ENCODE measurements around the gene ADGRE3. TPM values are rescaled to one million over a fixed set of nuclear protein-coding genes. Genes with fewer than 3 reads are reported as not detected.

The ADGRE3 gene
- total RNA-seq, 1 donor from 2014 or later: not detected

- TF ChIP-seq CTCF (conservative IDR thresholded peaks at IDR 0.05; ENCODE audit: low read depth, low read length): no peak
- DNase-seq (ENCODE audit: low read depth): no peak
Measured at GRCh38 chr19:14570864-14571527, 103.6 kb downstream of the ADGRE3 start.

More at GRCh38 chr19:14570864-14571527, 103.6 kb downstream of the ADGRE3 start:
- peak overlapping the region; percentile 100 for H3K4me3 ChIP-seq (ENCODE audit: low read depth, low read length)

Other genes with a start within 250 kb of the ADGRE3 start
- 153 and 164 TPM in 2 replicates for gene PKN1, start 241.5 kb downstream of the ADGRE3 start, total RNA-seq
- 4.5 and 16.4 TPM in 2 replicates for gene PTGER1, start 199.5 kb downstream of the ADGRE3 start, total RNA-seq
- 208 and 218 TPM in 2 replicates for gene GIPC1, start 178.7 kb downstream of the ADGRE3 start, total RNA-seq
- 83.3 and 116 TPM in 2 replicates for gene DNAJB1, start 156.4 kb downstream of the ADGRE3 start, total RNA-seq
- 57.7 and 95.3 TPM in 2 replicates for gene TECR, start 145.2 kb downstream of the ADGRE3 start, total RNA-seq
- 400 and 402 TPM in 2 replicates for gene NDUFB7, start 102.8 kb downstream of the ADGRE3 start, total RNA-seq
- not detected in 2 replicates for gene CLEC17A, start 91.8 kb downstream of the ADGRE3 start, total RNA-seq
- gene ZNF333, start 15.2 kb upstream of the ADGRE3 start, total RNA-seq: 5.7 and 6.3 TPM in 2 replicates
- gene ADGRE2, start 103.7 kb upstream of the ADGRE3 start, total RNA-seq: under 0.01 and 0.12 TPM in 2 replicates
- not detected in 2 replicates for gene OR7A5, start 160.3 kb upstream of the ADGRE3 start, total RNA-seq
- gene OR7C1, start 160.3 kb upstream of the ADGRE3 start, total RNA-seq: not detected in 2 replicates
- gene OR7A10, start 174.1 kb upstream of the ADGRE3 start, total RNA-seq: not detected in 2 replicates
- not detected in 2 replicates for gene OR7A17, start 211.3 kb upstream of the ADGRE3 start, total RNA-seq